ENCODE results near the gene LAS1L.
"Not testable (repeated sequence)": the region's sequence is repeated elsewhere in the genome, so short reads cannot be mapped to it uniquely, and the experiment has no call there.

Gene LAS1L

GRCh38 chrX:65517923-65518322 lies 16.7 kb downstream of the LAS1L start:
- no peak for DNase-seq (ENCODE audit: low read depth)

GRCh38 chrX:65516756-65517155 lies 17.8 kb downstream of the LAS1L start:
- no peak for DNase-seq (ENCODE audit: low read depth)

- DNase-seq (ENCODE audit: low read depth), result no peak
Measured at GRCh38 chrX:65513610-65514009, 21.0 kb downstream of the LAS1L start.

GRCh38 chrX:65509400-65509799 lies 25.2 kb downstream of the LAS1L start:
- DNase-seq (ENCODE audit: low read depth), result no peak

- no peak for DNase-seq (ENCODE audit: low read depth)
Measured at GRCh38 chrX:65508851-65509250, 25.7 kb downstream of the LAS1L start.

- DNase-seq (ENCODE audit: low read depth), result no peak
Measured at GRCh38 chrX:65502618-65503017, 32.0 kb downstream of the LAS1L start.

GRCh38 chrX:65493431-65493830 lies 41.2 kb downstream of the LAS1L start:
- DNase-seq (ENCODE audit: low read depth), result no peak

GRCh38 chrX:65491620-65492019 lies 43.0 kb downstream of the LAS1L start:
- DNase-seq (ENCODE audit: low read depth), result no peak

- no peak for DNase-seq (ENCODE audit: low read depth)
Measured at GRCh38 chrX:65488495-65488894, 46.1 kb downstream of the LAS1L start.

- DNase-seq (ENCODE audit: low read depth), result no peak
Measured at GRCh38 chrX:65480960-65481359, 53.6 kb downstream of the LAS1L start.

GRCh38 chrX:65479102-65479501 lies 55.5 kb downstream of the LAS1L start:
- DNase-seq (ENCODE audit: low read depth), result not testable (repeated sequence)

- DNase-seq (ENCODE audit: low read depth), result no peak
Measured at GRCh38 chrX:65476564-65476963, 58.0 kb downstream of the LAS1L start.

GRCh38 chrX:65463550-65463949 lies 71.0 kb downstream of the LAS1L start:
- DNase-seq (ENCODE audit: low read depth), result no peak
